ENCODE measurements around the gene OGFRL1.

Gene OGFRL1

DNA sequence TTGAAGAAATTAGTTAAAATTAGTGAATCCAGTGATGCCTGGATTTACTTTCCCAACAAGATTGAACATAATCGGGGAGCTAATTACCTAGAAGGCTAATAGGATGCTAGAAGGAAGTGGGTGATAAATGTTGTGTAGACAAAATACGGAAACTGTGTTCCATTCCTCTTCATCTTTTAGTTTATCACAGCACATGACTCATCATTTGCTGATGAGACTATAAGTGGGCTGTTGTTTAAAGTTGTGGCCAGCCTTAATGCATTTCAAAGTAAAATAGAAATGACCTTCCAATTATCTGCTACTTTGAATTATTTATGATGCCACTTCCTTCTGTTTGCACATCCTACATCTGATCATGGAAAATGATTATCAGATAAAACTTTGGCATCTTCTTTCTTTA lies 43.4 kb downstream of the OGFRL1 start:
- in situ Hi-C loops (cut with HindIII; ENCODE audit: low sequenced_read_pairs) = no loop called here

DNA sequence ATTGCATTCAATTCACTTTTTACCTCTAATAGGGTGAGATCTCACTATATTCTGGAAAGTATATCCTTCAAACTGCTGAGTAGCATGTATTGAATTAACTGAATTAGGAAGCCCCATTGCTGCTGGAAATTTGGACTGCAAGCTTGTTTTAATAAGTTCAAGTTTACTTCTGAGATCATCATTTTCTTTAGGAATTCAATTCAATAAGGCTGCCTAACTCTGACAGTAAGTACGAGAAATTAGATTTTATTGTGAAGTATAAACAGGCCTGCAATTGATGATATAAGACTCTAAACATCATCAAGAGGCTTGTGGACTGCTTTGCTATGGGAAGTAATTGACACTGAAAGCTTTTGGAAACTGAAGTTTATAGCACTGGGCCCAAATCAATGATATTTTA lies 44.4 kb downstream of the OGFRL1 start:
- in situ Hi-C loops (cut with HindIII; ENCODE audit: low sequenced_read_pairs) = no loop called here

DNA sequence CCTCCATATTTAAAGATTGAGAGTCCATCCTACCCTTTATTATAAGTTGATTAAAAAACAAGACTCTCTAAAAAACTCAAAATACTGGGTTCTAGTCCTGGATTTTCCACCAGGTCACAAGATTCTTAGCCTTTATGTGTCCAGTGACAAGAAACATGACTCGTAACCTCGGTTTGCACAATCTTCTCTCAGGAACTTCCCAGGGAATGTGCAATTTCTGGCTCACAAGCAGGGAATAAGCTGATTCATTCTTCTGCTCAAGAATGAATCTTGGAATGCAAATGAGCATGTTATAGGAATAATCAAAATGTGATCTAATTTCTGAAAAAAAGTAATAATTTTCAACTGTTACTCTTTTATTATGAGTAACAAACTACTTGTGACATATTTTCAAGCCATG lies 45.1 kb downstream of the OGFRL1 start:
- in situ Hi-C loops (cut with HindIII; ENCODE audit: low sequenced_read_pairs) = no loop called here

DNA sequence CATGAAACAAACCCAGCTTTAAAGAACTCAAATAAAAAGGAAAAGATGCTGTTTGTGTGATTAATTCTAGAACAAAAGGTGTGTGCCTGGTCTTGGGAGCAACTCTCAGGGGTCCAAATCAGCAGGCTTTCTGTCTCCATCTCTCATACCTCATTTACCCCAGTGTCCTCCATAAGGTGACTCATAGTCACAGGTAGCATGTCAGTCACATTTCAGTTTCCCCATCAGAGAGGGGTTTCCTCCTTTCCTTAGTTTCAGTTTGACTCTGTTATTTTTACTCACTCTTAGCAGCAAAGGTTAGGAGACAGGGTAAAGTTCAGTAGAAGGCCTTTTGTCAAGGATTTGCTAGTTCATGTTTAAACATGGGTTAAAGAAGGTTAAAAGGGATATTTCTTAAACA lies 46.2 kb downstream of the OGFRL1 start:
- in situ Hi-C loops (cut with HindIII; ENCODE audit: low sequenced_read_pairs) = no loop called here

DNA sequence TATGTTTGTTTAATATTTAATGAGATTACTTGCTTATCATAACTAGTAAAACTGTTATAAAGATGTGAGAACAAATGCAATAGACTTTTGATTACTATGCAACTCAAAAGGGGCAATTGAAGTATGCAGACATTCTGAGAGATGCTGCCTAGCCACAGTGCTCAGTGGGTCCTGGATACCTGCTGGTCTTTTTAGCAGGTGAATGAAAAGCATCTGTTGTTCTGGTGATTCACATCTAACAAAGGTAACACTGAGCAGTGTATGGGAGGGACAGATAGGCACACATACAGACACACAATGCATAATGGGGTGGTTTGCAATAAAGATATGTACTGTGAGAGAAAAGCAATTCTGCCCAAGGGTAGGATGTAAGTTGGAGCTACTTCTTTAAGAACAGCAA lies 46.9 kb downstream of the OGFRL1 start:
- in situ Hi-C loops (cut with HindIII; ENCODE audit: low sequenced_read_pairs) = no loop called here

DNA sequence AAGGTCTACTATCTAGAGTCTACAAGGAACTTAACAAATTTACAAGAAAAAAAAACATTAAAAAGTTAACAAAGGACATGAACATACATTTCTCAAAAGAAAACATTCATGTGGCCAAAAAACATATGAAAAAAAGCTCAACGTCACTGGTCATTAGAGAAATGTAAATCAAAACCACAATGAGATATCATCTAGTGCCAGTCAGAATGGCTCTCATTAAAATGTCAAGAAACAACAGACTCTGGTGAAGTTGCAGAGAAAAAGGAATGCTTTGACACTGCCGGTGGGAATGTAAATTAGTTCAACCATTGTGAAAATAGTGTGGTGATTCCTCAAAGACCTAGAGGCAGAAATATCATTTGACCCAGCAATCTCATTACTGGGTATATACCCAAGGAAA lies 48.3 kb downstream of the OGFRL1 start:
- in situ Hi-C loops (cut with HindIII; ENCODE audit: low sequenced_read_pairs) = no loop called here

DNA sequence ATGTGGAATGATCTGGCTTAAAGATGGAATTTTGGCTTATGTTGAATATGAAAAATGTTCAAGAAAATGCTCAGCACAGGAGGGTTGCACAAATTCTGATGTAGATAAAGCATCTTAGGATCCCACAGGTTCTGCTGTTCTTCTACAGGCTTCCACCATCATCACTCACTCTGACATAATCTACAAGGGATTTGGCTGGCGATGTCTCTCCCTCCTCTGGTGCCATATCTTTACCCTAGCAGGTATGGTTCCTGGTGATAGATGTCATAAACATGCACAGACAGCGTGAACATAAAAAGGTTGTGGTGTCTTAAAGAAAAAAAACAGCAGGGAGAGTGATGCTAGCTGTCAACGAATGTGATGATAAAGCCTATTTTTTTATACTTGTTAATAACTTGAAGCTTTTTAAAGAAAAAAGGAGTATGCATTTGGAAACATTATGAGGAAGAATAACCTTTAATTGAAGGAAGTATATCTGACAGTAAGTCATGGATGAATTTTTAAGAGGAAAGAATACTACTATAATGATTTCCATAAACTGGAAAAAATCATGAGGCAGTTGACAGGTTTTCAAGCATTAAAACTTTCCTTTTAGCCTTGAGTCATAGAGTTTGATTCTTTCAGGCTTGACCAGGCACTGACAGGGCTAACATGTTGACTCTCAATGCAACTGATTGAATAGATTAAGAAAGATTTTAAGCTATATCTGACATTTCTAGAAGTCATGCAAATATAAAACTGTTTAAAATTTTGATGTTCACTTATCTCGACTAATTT lies 50.1 kb downstream of the OGFRL1 start:
- in situ Hi-C loops (cut with HindIII; ENCODE audit: low sequenced_read_pairs) = no loop called here

DNA sequence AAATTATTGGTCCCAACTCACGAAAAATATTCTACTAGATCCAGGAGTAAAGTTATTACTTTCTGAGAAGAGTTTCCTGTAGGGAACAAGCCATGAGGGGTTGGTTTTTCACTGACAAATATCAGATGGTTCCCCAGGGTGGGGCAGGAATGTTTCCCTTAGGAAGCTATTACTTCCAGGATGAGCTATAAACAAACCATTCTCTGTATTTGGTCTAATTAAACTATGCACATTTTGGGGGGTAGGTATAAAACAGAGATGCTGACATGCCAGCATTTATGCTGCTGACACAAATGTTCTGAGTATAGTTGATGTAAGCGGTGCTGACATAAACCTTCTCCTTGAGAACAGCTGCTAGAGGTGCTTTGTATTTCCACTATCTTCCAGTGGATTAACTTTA lies 54.2 kb downstream of the OGFRL1 start:
- in situ Hi-C loops (cut with HindIII; ENCODE audit: low sequenced_read_pairs) = no loop called here

DNA sequence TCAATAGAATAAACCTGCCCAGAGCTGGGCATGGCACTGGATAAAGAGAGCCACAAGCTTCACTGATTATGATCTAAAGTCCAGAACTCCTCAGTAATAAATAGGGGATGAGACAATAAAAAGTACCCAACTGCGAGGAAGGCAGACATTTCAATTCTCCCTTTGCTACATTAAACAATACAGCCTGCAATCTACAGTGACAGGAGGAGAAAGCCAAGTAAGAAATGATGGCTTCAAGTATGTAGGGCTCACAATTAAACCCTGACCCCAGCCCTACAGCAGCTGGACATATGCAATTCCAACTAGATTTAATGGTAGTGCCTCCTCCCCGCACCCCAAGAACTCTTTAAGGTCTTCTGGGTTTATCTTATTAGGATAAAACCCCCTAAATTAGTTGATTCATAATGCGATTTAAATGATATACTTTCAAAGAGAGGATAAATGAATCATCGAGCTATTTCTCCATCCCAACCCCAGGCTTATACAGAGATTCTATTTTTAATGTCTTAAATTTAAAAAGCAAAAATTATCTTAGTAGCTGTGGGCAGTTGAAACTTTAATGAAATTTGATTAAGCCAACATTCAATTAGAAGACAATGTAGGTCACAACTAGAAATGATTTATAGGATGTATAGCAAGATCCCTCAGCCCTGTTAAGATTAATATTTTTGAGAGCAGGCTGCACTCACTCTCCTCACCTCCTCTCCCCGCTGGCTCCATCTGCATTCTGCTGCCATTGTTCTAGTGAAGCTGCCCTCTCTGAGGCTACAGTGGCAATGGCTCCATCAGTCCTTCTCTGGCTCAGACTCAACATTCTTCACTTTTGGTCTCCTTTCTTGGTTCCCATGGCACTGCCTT lies 57.1 kb downstream of the OGFRL1 start:
- in situ Hi-C loops (cut with HindIII; ENCODE audit: low sequenced_read_pairs) = no loop called here

DNA sequence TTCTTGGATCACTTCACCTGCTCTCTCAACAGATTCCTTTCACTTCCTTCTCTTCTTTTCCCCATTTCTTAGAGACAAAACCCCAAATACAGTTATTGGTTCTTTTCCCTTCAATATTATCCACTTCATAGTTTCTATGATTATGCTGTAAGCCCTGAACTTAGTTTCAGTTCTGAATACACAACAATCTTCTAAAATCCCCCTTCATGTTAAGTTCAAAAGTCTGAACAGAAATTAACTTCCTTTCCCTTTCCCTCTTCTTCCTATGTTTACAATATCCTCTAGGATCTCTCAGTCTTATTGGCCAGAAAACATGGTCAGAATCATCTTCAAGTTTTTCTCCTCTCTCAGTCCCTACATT lies 57.7 kb downstream of the OGFRL1 start:
- in situ Hi-C loops (cut with HindIII; ENCODE audit: low sequenced_read_pairs) = no loop called here

DNA sequence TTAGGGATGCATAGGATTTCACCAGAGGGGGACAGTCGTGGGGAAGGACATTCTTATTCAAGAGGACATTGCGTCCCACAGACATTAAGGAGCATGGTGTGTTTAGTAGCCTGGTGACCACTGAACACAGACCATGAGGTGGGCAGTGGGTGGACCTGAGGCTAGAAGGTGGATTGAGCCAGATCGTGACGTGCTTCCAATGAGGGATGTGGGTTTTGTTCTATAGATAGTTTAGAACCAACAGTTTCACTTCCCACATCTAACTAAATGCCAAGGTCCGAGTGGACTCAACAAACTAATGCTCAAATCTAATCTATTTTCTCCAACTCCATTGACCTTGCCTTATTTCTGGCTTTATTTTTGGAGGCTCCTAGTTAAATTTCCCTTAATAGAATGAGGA lies 58.5 kb downstream of the OGFRL1 start:
- in situ Hi-C loops (cut with HindIII; ENCODE audit: low sequenced_read_pairs) = no loop called here

DNA sequence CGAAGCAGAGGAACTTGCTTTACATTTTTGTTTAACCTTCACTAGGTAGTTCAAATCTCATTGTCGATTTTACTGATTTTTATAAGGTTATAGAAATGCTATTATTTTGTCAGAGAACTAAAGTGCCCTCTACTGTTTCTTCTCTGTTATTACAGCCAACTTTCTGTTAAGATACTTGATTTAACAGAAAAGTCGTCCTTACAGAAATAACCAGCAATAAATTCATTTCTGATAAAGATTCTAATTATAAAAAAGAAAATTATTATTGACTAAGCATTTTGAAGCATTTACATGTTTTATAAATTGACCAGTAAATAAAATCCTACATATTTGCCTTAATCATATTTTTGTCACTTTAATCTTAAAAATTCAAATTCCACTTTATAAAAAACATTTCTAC lies 60.8 kb downstream of the OGFRL1 start:
- in situ Hi-C loops (cut with HindIII; ENCODE audit: low sequenced_read_pairs) = no loop called here

DNA sequence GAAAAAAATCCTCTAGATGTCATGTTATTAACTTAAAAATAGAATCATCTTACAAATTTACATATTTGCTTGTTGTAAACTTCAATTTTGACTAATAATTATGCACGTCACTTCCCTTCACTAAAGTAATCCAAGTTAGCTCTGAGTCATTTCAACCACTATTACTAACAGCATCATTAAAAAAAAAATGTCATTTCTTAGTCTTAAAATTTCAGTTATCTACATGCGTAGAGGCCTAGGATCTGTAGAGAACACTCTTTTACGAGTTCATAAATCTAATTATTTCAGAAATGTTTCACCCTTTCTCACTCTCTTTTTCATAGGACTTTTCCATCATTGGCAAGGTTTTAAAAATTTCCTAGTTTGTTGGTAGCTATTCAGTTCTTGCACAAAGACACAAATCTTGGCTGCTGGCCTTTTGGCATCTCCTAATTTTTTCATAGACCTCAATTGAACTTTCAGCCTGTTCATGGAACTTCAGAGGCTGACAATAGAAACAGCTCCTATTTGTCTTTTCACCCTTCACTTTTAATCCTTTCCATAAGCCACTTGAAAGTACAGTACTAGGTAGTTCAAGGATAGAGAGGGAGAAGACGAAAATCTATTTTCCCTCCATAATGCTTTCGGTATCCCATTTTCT lies 61.5 kb downstream of the OGFRL1 start:
- in situ Hi-C loops (cut with HindIII; ENCODE audit: low sequenced_read_pairs) = no loop called here

DNA sequence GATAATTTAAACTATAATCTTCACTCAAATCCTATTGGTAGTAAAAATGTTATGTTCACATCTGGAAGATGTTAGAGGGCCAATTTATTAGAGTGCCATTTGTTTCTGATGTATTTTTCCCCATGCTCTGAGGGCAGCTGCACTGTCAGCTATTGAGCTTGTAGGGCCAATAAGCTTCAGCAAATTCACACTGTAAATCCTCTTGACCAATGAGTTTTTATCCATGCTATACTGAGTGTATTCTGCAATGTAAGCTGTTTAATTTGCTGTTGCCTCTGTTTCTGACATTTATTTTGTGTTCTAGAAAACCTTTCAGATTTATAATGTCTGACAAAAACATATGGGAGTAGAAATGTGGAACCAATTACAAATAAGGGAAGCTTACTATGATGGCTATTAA lies 62.6 kb downstream of the OGFRL1 start:
- in situ Hi-C loops (cut with HindIII; ENCODE audit: low sequenced_read_pairs) = no loop called here
